ENCODE data around the gene C9orf153.

DNA sequence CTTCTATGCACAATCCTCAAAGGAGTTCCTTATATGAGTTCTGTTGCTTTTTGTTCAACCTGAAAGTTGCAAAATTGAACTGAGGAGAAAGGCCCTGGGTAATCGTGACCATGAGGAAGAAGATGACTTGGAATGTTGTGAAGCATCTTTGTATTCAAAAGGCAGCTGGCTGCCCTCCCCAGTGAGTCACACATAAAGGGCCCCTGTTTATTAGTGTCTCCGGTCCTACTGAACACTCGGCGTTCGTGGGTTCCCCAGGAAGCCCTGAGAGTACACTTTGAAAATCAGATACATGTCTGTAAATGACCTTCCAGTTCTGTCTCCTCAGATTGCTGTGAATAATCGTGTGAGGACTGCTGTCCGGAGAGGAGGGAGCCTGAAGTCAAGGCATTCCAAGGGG lies 73.6 kb downstream of the C9orf153 start:
- TF ChIP-seq EZH2 (IDR thresholded peaks at IDR 0.05; ENCODE audit: low read length, unreplicated experiment) (no peak), EZH2phosphoT487 (IDR thresholded peaks at IDR 0.05; ENCODE audit: borderline replicate concordance, low read length) (no peak)
- TF ChIP-seq, protein P1, sequence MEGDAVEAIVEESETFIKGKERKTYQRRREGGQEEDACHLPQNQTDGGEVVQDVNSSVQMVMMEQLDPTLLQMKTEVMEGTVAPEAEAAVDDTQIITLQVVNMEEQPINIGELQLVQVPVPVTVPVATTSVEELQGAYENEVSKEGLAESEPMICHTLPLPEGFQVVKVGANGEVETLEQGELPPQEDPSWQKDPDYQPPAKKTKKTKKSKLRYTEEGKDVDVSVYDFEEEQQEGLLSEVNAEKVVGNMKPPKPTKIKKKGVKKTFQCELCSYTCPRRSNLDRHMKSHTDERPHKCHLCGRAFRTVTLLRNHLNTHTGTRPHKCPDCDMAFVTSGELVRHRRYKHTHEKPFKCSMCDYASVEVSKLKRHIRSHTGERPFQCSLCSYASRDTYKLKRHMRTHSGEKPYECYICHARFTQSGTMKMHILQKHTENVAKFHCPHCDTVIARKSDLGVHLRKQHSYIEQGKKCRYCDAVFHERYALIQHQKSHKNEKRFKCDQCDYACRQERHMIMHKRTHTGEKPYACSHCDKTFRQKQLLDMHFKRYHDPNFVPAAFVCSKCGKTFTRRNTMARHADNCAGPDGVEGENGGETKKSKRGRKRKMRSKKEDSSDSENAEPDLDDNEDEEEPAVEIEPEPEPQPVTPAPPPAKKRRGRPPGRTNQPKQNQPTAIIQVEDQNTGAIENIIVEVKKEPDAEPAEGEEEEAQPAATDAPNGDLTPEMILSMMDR (conservative IDR thresholded peaks at IDR 0.05; ENCODE audit: low read depth, low read length), result no peak

All from PC-3 (cell line).